ENCODE data around the gene PHF19.

The PHF19 gene

DNA sequence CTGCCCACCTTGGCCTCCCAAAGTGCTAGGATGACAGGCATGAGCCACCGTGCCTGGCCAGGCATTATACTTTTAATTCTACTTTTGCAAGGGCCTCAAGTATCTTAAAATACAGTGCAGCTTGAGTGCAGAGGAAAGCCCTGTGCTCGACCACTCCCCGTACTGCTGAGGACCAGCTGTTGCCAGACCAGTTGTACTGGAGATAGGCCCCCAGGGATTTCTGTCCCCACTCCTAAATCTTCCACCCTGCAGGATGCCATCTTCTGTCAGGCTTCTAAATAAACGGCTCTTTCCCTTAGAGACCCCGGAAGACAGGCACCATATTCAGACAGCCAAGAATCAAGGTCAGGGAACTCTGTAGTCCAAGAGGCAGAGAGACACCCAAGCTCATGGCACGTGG, 17.6 kb downstream of the PHF19 start:
- TF ChIP-seq, protein P1, sequence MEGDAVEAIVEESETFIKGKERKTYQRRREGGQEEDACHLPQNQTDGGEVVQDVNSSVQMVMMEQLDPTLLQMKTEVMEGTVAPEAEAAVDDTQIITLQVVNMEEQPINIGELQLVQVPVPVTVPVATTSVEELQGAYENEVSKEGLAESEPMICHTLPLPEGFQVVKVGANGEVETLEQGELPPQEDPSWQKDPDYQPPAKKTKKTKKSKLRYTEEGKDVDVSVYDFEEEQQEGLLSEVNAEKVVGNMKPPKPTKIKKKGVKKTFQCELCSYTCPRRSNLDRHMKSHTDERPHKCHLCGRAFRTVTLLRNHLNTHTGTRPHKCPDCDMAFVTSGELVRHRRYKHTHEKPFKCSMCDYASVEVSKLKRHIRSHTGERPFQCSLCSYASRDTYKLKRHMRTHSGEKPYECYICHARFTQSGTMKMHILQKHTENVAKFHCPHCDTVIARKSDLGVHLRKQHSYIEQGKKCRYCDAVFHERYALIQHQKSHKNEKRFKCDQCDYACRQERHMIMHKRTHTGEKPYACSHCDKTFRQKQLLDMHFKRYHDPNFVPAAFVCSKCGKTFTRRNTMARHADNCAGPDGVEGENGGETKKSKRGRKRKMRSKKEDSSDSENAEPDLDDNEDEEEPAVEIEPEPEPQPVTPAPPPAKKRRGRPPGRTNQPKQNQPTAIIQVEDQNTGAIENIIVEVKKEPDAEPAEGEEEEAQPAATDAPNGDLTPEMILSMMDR (IDR thresholded peaks at IDR 0.05; ENCODE audit: low read depth, low read length, missing control alignments), result no peak
- no peak for DNase-seq (ENCODE audit: low read depth)
- no peak overlapping the region for H3K4me3 ChIP-seq (ENCODE audit: low read depth, low read length)

DNA sequence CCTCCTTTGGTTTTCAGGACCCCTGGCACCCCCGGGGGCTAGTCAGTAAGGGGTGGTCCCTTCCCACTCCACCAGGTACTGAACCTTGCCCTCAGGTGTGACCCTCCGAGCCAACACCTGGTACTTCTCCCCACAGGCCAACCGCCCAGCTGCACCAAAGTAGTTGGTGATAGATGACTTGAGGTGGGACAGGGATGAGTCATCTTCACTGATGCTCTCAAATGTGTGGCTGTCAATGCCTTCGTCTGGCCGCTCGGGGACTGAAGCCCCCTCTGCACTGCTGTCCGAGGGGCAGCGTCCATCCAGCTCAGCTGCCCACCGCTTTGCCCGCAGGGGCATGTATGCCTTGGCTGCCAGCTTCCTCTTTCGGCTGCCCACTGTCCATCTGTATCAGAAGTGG, 19.1 kb downstream of the PHF19 start:
- H3K4me3 ChIP-seq (ENCODE audit: low read depth, low read length), result no peak overlapping the region
- no peak for DNase-seq (ENCODE audit: low read depth)
- TF ChIP-seq, protein P1 (IDR thresholded peaks at IDR 0.05; ENCODE audit: low read depth, low read length, missing control alignments), result no peak

DNA sequence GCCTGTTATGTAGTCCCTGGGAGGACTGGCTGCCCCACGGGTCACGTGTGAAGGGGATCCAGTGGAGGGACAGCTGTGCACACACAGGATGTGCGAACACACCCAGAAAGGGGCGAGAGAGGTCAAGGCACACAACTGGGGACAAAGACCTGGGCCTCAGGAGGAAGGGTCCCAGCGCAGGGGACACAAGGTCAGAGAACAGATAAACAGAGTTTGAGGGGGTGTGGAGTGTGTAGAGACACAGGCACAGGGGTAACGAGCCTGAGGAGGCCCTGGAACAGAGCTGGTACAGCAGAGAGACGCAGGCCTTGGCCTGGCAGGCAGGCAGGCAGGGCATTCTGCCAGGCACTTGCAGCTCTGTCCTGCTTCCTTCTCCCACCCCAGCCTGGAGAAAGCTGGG, 19.5 kb downstream of the PHF19 start:
- no peak overlapping the region for H3K4me3 ChIP-seq (ENCODE audit: low read depth, low read length)
- TF ChIP-seq, protein P1 (IDR thresholded peaks at IDR 0.05; ENCODE audit: low read depth, low read length, missing control alignments), result no peak
- no peak for DNase-seq (ENCODE audit: low read depth)

DNA sequence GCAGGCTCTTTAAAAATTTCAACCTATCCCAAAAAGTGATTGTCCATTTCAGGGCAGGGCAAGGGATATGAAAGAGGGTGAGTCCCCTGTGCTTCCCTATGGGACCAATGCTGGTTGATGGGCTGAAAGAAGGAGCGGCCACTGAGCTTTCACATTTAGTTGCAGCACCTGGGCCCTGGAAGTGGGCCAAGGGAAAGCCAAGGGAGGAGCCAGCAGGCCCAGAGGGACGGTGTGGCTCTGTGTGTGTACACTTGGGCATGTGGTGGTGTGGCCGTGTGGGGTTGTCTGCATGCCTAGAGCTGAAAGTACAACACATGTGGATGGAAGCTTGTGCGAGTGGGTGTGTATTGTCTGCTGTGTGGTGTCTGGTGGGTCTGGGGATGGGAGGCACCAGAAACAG, 20.3 kb downstream of the PHF19 start:
- TF ChIP-seq, protein P1 (IDR thresholded peaks at IDR 0.05; ENCODE audit: low read depth, low read length, missing control alignments), result no peak
- no peak for DNase-seq (ENCODE audit: low read depth)

DNA sequence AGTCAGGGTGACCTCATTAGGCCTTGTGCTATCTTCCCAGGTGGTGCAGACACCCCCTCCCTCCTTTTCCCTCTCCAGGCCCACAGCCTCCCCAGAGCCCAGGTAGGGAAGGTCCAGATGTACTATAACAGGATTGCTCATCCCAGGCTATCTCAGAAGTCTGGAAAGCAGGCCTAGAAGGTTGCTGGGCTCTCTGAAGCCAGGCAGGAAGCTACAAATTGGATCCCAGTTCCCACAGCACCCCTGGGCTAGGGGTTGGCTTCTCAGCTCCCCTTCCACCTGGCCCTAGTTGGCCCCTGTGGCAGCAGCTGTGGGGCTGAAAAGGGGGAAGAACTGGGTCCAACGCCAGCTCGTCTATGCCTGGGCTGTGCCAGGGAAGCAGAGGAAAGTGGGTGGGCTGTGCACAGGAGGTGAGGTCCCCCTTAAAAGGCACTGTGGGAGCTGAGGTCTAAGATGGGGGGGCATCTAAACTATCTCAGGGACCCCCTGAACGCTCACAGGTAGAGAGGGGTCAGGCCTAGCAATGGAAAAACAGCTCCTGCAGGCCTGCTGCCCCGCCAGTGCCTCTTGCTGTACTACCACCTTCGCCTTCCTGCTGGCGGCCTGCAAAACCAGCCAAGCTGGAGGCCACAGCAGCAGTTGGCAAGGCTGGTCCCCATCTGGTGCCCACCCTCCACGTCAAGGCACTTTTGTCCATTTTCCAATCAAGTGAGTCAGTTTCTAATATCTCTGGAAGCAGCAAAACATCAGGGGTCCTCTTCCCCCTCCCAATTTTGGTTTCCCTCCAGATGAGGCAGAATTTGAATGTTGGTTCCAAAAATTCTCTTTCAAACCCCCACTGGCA, 20.9 kb downstream of the PHF19 start:
- no peak overlapping the region for H3K4me3 ChIP-seq (ENCODE audit: low read depth, low read length)
- TF ChIP-seq, protein P1 (IDR thresholded peaks at IDR 0.05; ENCODE audit: low read depth, low read length, missing control alignments), result no peak
- DNase-seq (ENCODE audit: low read depth), result no peak

More for the DNA sequence above, 20.3 kb downstream of the PHF19 start:
- H3K4me3 ChIP-seq (ENCODE audit: low read depth, low read length), result no peak overlapping the region

DNA sequence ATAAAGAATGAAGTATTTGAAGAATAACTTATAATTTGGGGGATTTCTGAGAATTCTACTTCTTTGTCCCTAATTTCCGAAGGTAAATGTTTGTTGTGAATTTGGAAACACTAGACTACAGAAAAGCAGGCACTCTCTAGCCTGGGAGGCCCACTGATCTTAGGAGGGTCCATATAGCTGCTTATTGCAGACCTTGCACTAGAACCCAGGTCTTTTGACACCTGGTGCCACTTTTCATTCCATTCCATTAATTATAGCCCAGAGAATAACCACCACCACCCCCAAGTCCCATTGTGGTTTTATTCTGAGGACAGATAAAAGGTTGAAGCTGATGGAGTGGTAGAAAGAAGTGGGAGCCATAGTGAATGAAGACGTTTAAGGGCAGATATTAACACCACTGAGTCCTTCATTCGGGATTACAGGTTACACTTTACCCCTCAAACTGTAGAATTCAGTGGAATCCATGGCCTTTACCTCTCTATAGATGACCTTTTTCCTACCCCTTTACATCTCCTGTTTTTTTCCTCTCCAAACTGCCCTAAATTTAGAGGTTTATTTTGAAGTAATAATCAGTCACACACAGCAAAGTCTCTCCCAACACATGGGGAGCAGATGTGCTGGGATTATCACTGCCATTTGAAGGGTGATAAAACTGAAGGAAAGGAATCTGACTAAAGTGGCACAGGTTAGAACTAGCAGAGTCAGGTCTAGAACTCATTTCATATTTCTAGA, 22.2 kb downstream of the PHF19 start:
- no peak for DNase-seq (ENCODE audit: low read depth)
- TF ChIP-seq, protein P1 (IDR thresholded peaks at IDR 0.05; ENCODE audit: low read depth, low read length, missing control alignments), result no peak
- H3K4me3 ChIP-seq (ENCODE audit: low read depth, low read length), result no peak overlapping the region
